ENCODE measurements around the gene LAGE3.

Gene LAGE3

DNA sequence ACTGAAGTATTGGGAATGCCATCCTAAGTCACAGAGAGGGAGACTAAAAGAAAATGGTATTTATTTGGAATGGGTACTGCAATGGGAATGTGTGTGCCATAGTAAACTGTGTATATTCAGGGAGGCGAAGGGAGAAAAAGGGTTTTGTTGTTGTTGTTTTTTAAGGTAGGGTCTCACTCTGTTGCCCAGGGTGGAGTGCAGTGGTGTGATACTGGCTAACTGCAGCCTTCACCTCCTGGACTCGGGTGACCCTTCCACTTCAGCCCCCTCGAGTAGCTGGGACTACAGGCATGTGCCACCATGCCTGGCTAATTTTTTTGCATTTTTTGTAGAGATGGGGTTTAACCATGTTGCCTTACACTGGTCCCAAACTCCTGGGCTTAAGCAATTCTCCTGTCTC is 15.6 kb upstream of the LAGE3 start:
- H3K9ac ChIP-seq (ENCODE audit: insufficient read length), result no peak overlapping the region
- H3K27ac ChIP-seq, result no peak overlapping the region
- H3K4me3 ChIP-seq, result no peak overlapping the region
- no peak for DNase-seq (ENCODE audit: low read depth, low spot score)
- no peak for TF ChIP-seq FOXP2 (optimal IDR thresholded peaks at IDR 0.05; ENCODE audit: control extremely low read depth, extremely low read length, insufficient read depth)
- no peak for TF ChIP-seq POLR2AphosphoS5 (IDR thresholded peaks at IDR 0.05; ENCODE audit: borderline replicate concordance, low read depth, low read length)
- TF ChIP-seq EZH2 (IDR thresholded peaks at IDR 0.05), result no peak
- no peaks in the 10 kb centered on the region for H3K36me3 ChIP-seq (ENCODE audit: insufficient read depth, low read length)
- no peaks in the 10 kb centered on the region for H3K9me3 ChIP-seq (ENCODE audit: low read depth, low read length)

DNA sequence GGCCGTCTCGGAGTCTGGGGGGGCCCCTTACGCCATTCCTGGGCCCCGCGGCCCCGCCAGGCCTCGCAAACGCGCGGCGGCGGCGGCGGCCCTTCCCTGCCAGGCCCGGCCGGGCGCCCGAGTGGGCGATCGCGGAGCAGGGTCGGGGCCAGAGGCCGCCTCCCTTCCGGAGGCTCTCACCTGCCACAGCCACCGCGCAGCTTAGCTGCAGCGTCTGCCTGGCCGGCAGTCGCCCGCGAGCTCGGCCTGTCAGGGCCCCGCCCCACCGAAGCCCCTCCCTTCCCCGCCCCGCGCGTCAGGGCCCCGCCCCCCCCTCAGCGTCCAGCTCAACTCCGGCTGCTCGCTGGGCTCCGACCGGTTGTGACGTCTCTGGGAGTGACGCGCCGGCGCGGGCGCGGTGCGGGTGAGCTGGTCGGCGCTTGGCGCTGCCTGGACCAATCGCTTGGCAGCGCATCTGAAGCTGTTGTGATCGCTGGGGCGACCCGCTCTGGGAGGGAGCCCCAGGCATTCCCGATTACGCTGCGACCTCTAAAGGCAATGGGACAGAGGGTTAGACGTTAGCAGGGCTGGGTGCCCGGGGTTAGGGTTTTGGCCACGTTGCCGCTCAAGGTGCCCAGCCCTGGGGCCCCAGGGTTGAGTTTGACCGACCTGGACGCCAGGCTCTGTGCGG is 11.5 kb upstream of the LAGE3 start, which contains the start of gene SLC10A3:
Gene SLC10A3 (minus strand): TSS at position 216 of the 670 bp plus-strand sequence. CDS start 1,689 bp downstream, outside the sequence.
- Histone ChIP-seq H3K9me3 (ENCODE audit: low read depth, low read length) (no peaks in the 10 kb centered on the region), H3K4me3 (peak within 1 kb of the TSS; percentile 79), H3K36me3 (ENCODE audit: insufficient read depth, low read length) (no peaks in the 10 kb centered on the region; the same call in 1 of the 2 replicates), H3K27ac (peak within 1 kb of the TSS; percentile 64; the same call in 1 of the 2 replicates), H3K9ac (ENCODE audit: insufficient read length) (peak within 1 kb of the TSS; percentile 77)
- DNase-seq (ENCODE audit: low read depth, low spot score), result peak; percentile 22
- TF ChIP-seq EZH2 (IDR thresholded peaks at IDR 0.05) (no peak), POLR2AphosphoS5 (IDR thresholded peaks at IDR 0.05; ENCODE audit: borderline replicate concordance, low read depth, low read length) (peak; percentile 72; the same call in 1 of the 2 replicates), FOXP2 (optimal IDR thresholded peaks at IDR 0.05; ENCODE audit: control extremely low read depth, extremely low read length, insufficient read depth) (no peak)

DNA sequence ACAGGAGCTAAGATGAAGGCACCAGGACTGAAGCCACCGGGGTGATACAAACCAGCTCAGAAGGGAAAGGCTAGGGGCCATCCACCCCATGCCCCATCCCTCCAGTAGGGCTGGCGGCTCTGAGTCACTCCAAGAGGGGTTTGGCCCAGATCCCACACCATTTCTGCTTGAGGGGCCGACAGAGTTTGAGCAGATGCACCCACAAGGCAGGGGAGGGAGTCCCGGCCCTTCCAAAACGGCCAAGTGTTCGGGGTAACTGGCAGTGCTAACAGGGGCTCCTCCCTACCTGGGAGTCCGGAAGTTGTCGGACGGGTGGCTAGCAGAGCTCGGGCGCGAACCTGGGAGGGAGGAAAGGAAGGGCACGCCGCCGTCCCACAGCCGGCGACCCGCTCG is 10.9 kb upstream of the LAGE3 start:
- Histone ChIP-seq H3K9me3 (ENCODE audit: low read depth, low read length) (no peaks in the 10 kb centered on the region), H3K36me3 (ENCODE audit: insufficient read depth, low read length) (peaks cover 2% of the 10 kb centered on the region; the same call in 1 of the 2 replicates), H3K9ac (ENCODE audit: insufficient read length) (peak overlapping the region; percentile 65), H3K4me3 (peak overlapping the region; percentile 79), H3K27ac (no peak overlapping the region)
- DNase-seq (ENCODE audit: low read depth, low spot score), result no peak
- no peak for TF ChIP-seq EZH2 (IDR thresholded peaks at IDR 0.05)
- TF ChIP-seq FOXP2 (optimal IDR thresholded peaks at IDR 0.05; ENCODE audit: control extremely low read depth, extremely low read length, insufficient read depth), result no peak
- no peak for TF ChIP-seq POLR2AphosphoS5 (IDR thresholded peaks at IDR 0.05; ENCODE audit: borderline replicate concordance, low read depth, low read length)

DNA sequence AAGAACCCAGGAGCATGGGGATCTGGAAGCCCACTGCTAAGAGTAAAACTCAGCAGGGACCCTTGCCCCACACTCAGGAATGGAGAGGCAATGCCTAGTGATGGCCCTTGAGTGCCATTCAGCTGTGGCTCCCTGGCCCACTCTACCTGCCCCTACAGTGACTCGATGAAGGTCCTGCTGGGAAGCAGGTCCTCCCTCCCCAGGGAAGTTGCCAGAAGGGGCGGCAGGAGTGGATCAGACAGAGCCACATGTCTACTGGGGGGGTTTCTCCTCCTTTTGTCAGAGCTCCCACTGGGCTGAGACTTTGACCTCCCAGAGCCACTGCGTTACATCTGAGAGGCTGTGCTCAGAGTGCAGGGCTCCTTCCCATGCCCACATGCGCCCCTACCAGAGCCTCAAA is 10.1 kb upstream of the LAGE3 start:
- no peak for DNase-seq (ENCODE audit: low read depth, low spot score)
- no peak overlapping the region for H3K9ac ChIP-seq (ENCODE audit: insufficient read length)
- peak overlapping the region; percentile 79 for H3K4me3 ChIP-seq
- H3K27ac ChIP-seq, result no peak overlapping the region
- no peaks in the 10 kb centered on the region for H3K9me3 ChIP-seq (ENCODE audit: low read depth, low read length)
- TF ChIP-seq POLR2AphosphoS5 (IDR thresholded peaks at IDR 0.05; ENCODE audit: borderline replicate concordance, low read depth, low read length), result no peak
- no peak for TF ChIP-seq FOXP2 (optimal IDR thresholded peaks at IDR 0.05; ENCODE audit: control extremely low read depth, extremely low read length, insufficient read depth)
- no peak for TF ChIP-seq EZH2 (IDR thresholded peaks at IDR 0.05)
- H3K36me3 ChIP-seq (ENCODE audit: insufficient read depth, low read length), result peaks cover 7% of the 10 kb centered on the region; the same call in 1 of the 2 replicates

DNA sequence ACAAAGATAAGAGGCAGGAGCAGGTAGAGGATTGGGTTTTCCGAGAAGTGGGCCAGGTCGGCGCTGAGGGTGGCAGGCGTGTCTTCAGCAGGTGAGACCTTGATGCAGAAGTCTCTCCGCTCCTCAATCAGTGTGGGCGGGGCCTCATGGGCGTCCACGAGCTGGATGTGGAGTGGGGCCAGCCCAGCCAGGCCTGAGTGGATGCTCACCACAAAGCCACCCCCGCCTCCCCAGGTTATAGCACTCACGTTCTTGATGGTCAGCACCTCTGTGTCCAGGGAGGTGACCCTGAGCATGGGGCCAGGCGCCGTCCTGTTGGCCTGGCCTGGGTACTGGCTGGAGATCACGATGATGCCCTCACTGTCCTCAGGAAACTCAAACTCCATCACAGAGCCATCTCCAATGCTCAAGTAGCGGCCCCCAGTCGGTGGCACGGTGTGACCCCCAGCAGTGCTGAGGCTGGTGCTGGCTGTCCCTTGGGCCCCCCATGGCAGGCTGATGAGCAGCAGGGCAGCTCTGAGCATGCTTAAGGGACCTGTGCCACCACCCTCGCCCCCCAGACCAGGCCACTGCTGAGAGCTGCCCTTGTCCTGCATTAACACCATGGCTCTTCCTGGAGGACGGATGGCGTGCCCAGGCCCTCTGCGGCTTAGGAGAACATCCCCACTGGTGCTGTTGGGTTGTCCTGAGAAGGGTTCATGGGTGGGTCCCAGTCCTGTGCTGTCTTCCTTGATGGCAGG is 9.4 kb upstream of the LAGE3 start:
- no peak for DNase-seq (ENCODE audit: low read depth, low spot score)
- Histone ChIP-seq H3K27ac (no peak overlapping the region), H3K36me3 (ENCODE audit: insufficient read depth, low read length) (peaks cover 7% of the 10 kb centered on the region; the same call in 1 of the 2 replicates), H3K9me3 (ENCODE audit: low read depth, low read length) (no peaks in the 10 kb centered on the region), H3K4me3 (no peak overlapping the region), H3K9ac (ENCODE audit: insufficient read length) (no peak overlapping the region)
- TF ChIP-seq EZH2 (IDR thresholded peaks at IDR 0.05) (no peak), POLR2AphosphoS5 (IDR thresholded peaks at IDR 0.05; ENCODE audit: borderline replicate concordance, low read depth, low read length) (no peak), FOXP2 (optimal IDR thresholded peaks at IDR 0.05; ENCODE audit: control extremely low read depth, extremely low read length, insufficient read depth) (no peak)

DNA sequence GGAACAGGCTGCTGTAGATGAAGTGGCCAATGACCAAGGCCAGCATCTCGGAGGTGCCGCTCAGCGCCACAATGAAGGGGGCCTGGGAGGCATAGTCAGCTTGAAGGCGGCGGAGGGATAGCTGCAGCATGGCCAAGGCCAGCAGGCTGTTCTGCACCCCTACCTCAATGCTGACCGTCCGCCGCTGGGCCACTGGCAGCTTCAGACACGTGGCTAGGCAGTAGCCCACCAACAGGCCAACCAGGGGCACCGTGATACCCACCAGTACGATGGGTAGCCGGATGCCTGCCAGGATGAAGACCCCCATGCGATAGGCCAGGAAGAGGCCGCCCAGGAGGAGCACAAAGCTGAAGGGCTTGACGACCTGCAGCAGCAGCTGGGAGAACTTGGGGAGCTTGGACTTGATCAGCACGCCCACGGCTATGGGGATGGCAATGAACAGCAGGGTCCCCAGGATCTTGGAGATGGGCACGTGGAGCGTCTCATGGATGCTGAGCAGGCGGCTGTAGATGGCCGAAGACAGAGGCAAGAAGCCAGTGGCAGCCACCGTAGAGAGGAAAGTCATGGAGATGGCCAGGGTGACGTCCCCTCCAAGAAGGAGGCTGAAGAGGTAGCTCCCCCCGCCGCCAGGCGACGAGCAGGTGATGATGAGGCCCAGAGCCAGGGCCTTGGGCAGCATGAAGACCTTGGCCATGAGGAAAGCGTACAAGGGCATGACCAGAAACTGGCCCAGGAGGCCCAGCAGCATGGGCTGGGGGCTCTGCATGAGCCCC is 8.6 kb upstream of the LAGE3 start:
- H3K36me3 ChIP-seq (ENCODE audit: insufficient read depth, low read length), result peaks cover 7% of the 10 kb centered on the region; the same call in 1 of the 2 replicates
- no peaks in the 10 kb centered on the region for H3K9me3 ChIP-seq (ENCODE audit: low read depth, low read length)
- no peak for DNase-seq (ENCODE audit: low read depth, low spot score)
- TF ChIP-seq EZH2 (IDR thresholded peaks at IDR 0.05) (no peak), FOXP2 (optimal IDR thresholded peaks at IDR 0.05; ENCODE audit: control extremely low read depth, extremely low read length, insufficient read depth) (no peak), POLR2AphosphoS5 (IDR thresholded peaks at IDR 0.05; ENCODE audit: borderline replicate concordance, low read depth, low read length) (no peak)
- no peak overlapping the region for H3K9ac ChIP-seq (ENCODE audit: insufficient read length)
- H3K4me3 ChIP-seq, result no peak overlapping the region
- no peak overlapping the region for H3K27ac ChIP-seq

DNA sequence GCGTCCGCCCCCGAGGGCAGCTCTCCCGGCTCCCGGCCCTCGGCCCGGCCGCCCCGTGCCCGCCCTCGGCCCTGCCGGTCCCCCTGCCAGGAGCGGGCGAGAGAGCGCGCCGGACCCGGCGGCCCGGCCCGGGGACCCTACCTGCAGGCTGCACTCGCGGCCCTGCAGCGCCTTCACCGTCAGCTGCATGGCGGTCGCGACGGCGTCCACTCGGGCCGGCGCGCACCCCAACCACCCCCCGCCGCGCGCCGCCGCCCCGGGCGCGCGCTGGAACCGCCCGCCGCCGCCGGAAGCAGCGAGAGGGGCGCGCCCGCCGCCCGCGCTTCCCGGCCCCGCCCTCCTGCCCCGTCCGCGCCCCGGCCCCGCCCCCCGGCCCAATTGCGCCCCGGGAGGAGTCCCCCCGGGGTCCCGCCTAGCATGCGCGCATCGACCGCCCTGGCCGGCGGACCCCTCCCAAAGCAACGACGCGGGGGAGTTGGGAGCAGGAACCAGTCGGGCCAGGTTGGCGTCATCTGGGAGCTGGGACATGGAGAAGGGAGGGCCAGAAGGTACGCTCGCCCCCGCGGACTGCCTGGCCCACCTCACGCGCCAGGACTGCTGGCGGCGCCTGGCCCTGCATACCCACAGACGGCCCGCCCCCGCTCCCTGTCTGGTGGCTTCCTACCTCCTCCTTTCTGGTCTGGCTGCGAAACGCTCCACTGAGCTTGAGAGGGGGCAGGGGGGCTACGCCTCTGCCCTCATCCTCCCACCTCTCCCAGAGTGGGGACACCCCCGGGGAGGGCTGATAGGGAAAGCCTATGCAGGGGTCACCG is 7.5 kb upstream of the LAGE3 start, which contains the start of gene UBL4A:
Gene UBL4A (minus strand): TSS at position 220 of the 812 bp plus-strand sequence. CDS start 31 bp downstream, at position 189.
- Histone ChIP-seq H3K36me3 (ENCODE audit: insufficient read depth, low read length) (peaks cover 7% of the 10 kb centered on the region; the same call in 1 of the 2 replicates), H3K4me3 (peak within 1 kb of the TSS; percentile 77), H3K9ac (ENCODE audit: insufficient read length) (peak within 1 kb of the TSS; percentile 66), H3K27ac (no peak within 1 kb of the TSS), H3K9me3 (ENCODE audit: low read depth, low read length) (no peaks in the 10 kb centered on the region)
- TF ChIP-seq EZH2 (IDR thresholded peaks at IDR 0.05) (no peak), FOXP2 (optimal IDR thresholded peaks at IDR 0.05; ENCODE audit: control extremely low read depth, extremely low read length, insufficient read depth) (no peak), POLR2AphosphoS5 (IDR thresholded peaks at IDR 0.05; ENCODE audit: borderline replicate concordance, low read depth, low read length) (0 out of 2 replicates have a peak, but pooled peaks have one; percentile 47)
- no peak for DNase-seq (ENCODE audit: low read depth, low spot score)
